Ramos (cell line): Measurements from ENCODE around the gene RUFY2.
"Not testable (repeated sequence)": the region's sequence is repeated elsewhere in the genome, so short reads cannot be mapped to it uniquely, and the experiment has no call there.

Experiments used
- in situ Hi-C: fragments of 300-500 bp; cut with MboI; formaldehyde crosslinking; loops from one replicate; pipeline ENCODE4 v1.14.3; 2022; ENCODE audit warnings: low sequenced_read_pairs; ENCODE audit not compliant: unreplicated experiment

RUFY2 gene

GRCh38 chr10:68330852-68331454, 76.1 kb downstream of the RUFY2 start:
- in situ Hi-C loops: no loop called here

- in situ Hi-C loops: no loop called here
These were observed 77.6 kb downstream of the RUFY2 start for GRCh38 chr10:68329506-68329861.

GRCh38 chr10:68327889-68328786, 78.9 kb downstream of the RUFY2 start:
- in situ Hi-C loops: no loop called here

- in situ Hi-C loops: not testable (repeated sequence)
These were observed 82.7 kb downstream of the RUFY2 start for GRCh38 chr10:68324396-68324795.

- in situ Hi-C loops: no loop called here
These were observed 88.6 kb downstream of the RUFY2 start for GRCh38 chr10:68318331-68319059.

GRCh38 chr10:68315582-68315981, 91.5 kb downstream of the RUFY2 start:
- in situ Hi-C loops: no loop called here

- in situ Hi-C loops: not testable (repeated sequence)
These were observed 92.1 kb downstream of the RUFY2 start for GRCh38 chr10:68314930-68315329.

GRCh38 chr10:68310531-68310930, 96.5 kb downstream of the RUFY2 start:
- in situ Hi-C loops: no loop called here

GRCh38 chr10:68305854-68306253, 101.2 kb downstream of the RUFY2 start:
- in situ Hi-C loops: loop anchor here (10.0 kb wide), 2 partner anchors 451 to 521 kb away; no protein-coding TSS in a partner anchor

- in situ Hi-C loops: loop anchor here (10.0 kb wide), 2 partner anchors 449 to 519 kb away; no protein-coding TSS in a partner anchor
These were observed 103.1 kb downstream of the RUFY2 start for GRCh38 chr10:68303849-68304412.

- in situ Hi-C loops: loop anchor here (10.0 kb wide), 2 partner anchors 448 to 518 kb away; no protein-coding TSS in a partner anchor
These were observed 104.2 kb downstream of the RUFY2 start for GRCh38 chr10:68302871-68303270.

- in situ Hi-C loops: loop anchor here (10.0 kb wide), 2 partner anchors 448 to 518 kb away; no protein-coding TSS in a partner anchor
These were observed 104.6 kb downstream of the RUFY2 start for GRCh38 chr10:68302503-68302823.

- in situ Hi-C loops: loop anchor here (10.0 kb wide), 2 partner anchors 447 to 517 kb away; no protein-coding TSS in a partner anchor
These were observed 105.1 kb downstream of the RUFY2 start for GRCh38 chr10:68301790-68302502.

- in situ Hi-C loops: loop anchor here (10.0 kb wide), 2 partner anchors 446 to 516 kb away; no protein-coding TSS in a partner anchor
These were observed 105.8 kb downstream of the RUFY2 start for GRCh38 chr10:68301301-68301700.

- in situ Hi-C loops: loop anchor here (5.0 kb wide), 1 partner anchor 80 kb away; no protein-coding TSS in a partner anchor
These were observed 110.0 kb downstream of the RUFY2 start for GRCh38 chr10:68296843-68297663.
